HepG2 (cell line): ENCODE measurements around the gene SDC1. TPM values are rescaled to one million over a fixed set of nuclear protein-coding genes. Genes with fewer than 3 reads are reported as not detected.

Experiments used
- ADNP ChIP-seq: sonication (generic); formaldehyde crosslinking; IDR thresholded peaks from 2 replicates; pipeline ENCODE4 v1.4.0; 2020; ENCODE audit warnings: missing genetic modification reagents
- GZF1 ChIP-seq: sonication (generic); formaldehyde crosslinking; IDR thresholded peaks from 2 replicates; pipeline ENCODE4 v1.5.1; 2020; ENCODE audit warnings: mild to moderate bottlenecking, missing genetic modification reagents
- HCFC1 ChIP-seq: fragments of 150-350 bp; IDR thresholded peaks from 2 replicates; pipeline ENCODE4 v1.6.1; 2014; ENCODE audit warnings: low read depth, low read length
- RXRA ChIP-seq: sonication (generic); formaldehyde crosslinking; IDR thresholded peaks from 2 replicates; pipeline ENCODE4 v1.5.1; 2020; ENCODE audit warnings: missing genetic modification reagents
- WIZ ChIP-seq: sonication (generic); formaldehyde crosslinking; IDR thresholded peaks from 2 replicates; pipeline ENCODE4 v1.5.1; 2020; ENCODE audit warnings: mild to moderate bottlenecking, missing genetic modification reagents
- ZNF10 ChIP-seq: sonication (generic); formaldehyde crosslinking; IDR thresholded peaks from 2 replicates; pipeline ENCODE4 v1.4.0; 2020; ENCODE audit warnings: mild to moderate bottlenecking, low read depth, missing genetic modification reagents, borderline replicate concordance
- polyA plus RNA-seq, 8 experiments: library from polyadenylated mRNA; depleted of rRNA in 3 of 8; stranded (reverse) in 7 of 8; unstranded in 1 of 8; fragments of >200 nt; fragmentation: Illumina TruSeq in 4 of 8; extraction: Trizol in 4 of 8; gene quantifications; 2 replicates each; pipeline versions ENCODE4 v1.2.1 to v1.2.3, GENCODE V29; 2011 to 2016; ENCODE audit warnings: low read depth in 4 of 8, missing spikeins in 1 of 8, mixed read lengths in 1 of 8; ENCODE audit not compliant: insufficient read depth in 1 of 8
- total RNA-seq, 5 experiments: library from RNA; depleted of rRNA; stranded (reverse); fragments of >200 nt; fragmentation: Illumina TruSeq; extraction: Trizol; gene quantifications; 2 replicates each; pipeline ENCODE4 v1.2.3, GENCODE V29; 2016; ENCODE audit warnings: low read depth in 1 of 5
- TF ChIP-seq, protein P1 (sequence below): sonication (generic); formaldehyde crosslinking; conservative IDR thresholded peaks from 2 replicates; pipeline ENCODE4 v1.4.0; 2020; ENCODE audit warnings: mild to moderate bottlenecking, missing genetic modification reagents, moderate library complexity
- TF ChIP-seq, protein P2 (sequence below): sonication (generic); formaldehyde crosslinking; IDR thresholded peaks from 2 replicates; pipeline ENCODE4 v1.4.0; 2020; ENCODE audit warnings: missing genetic modification reagents
- TF ChIP-seq, protein P3 (sequence below): IDR thresholded peaks from 2 replicates; pipeline ENCODE4 v1.4.0; 2020; ENCODE audit warnings: mild to moderate bottlenecking, missing genetic modification reagents
- TF ChIP-seq, protein P4 (sequence below): IDR thresholded peaks from 2 replicates; pipeline ENCODE4 v1.6.1; 2012; ENCODE audit warnings: low read depth, low read length, improper control_type of control experiment
- TF ChIP-seq, protein P5 (sequence below), 2 experiments: sonication (generic) in 1 of 2; formaldehyde crosslinking in 1 of 2; IDR thresholded peaks; 2 replicates each; pipeline versions ENCODE4 v1.4.0 to v1.6.1; 2016 to 2020; ENCODE audit warnings: borderline replicate concordance in 1 of 2, low read depth in 1 of 2, mild to moderate bottlenecking in 1 of 2, missing genetic modification reagents in 1 of 2
- TF ChIP-seq, protein P6 (sequence below): sonication (generic); formaldehyde crosslinking; IDR thresholded peaks from 2 replicates; pipeline ENCODE4 v1.4.0; 2020; ENCODE audit warnings: missing genetic modification reagents

SDC1 gene
- total and polyA plus RNA-seq, 2 of the 13 experiments (the other 11 are each of a cell fraction or from before 2014, with no cell fraction given): 108 to 119 TPM

DNA sequence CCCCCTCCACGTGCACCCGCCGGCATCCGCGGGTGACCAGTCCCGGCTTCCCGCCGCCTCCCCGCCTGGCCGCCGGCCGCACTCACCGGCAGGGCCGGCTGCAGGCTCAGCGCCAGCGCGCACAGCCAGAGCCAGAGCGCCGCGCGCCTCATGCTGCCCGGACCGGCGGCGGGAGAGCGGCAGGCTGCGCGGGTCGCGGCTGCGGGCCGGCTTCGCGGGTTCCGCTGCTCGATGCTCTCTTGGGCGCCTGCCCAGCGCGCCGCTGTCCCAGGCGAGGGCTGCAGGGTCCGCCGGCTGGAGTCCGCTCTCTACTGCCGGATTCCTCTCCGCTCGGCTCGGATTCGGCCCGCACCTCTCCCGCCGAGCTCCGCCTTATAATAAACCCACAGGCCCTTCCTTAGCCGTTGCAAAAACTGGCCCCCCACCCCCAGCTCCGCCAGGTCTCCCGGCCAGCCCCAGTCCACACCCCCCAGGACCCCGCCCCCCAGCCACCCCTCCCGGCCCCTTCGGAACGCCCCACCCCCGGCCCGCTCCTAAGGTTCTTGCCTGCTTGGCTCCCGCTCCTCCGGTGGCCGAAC is at the start of gene SDC1 (continued):
- TF ChIP-seq ZNF10: no peak
- TF ChIP-seq WIZ (CRISPR knock-in tag): no peak
- TF ChIP-seq, protein P1, sequence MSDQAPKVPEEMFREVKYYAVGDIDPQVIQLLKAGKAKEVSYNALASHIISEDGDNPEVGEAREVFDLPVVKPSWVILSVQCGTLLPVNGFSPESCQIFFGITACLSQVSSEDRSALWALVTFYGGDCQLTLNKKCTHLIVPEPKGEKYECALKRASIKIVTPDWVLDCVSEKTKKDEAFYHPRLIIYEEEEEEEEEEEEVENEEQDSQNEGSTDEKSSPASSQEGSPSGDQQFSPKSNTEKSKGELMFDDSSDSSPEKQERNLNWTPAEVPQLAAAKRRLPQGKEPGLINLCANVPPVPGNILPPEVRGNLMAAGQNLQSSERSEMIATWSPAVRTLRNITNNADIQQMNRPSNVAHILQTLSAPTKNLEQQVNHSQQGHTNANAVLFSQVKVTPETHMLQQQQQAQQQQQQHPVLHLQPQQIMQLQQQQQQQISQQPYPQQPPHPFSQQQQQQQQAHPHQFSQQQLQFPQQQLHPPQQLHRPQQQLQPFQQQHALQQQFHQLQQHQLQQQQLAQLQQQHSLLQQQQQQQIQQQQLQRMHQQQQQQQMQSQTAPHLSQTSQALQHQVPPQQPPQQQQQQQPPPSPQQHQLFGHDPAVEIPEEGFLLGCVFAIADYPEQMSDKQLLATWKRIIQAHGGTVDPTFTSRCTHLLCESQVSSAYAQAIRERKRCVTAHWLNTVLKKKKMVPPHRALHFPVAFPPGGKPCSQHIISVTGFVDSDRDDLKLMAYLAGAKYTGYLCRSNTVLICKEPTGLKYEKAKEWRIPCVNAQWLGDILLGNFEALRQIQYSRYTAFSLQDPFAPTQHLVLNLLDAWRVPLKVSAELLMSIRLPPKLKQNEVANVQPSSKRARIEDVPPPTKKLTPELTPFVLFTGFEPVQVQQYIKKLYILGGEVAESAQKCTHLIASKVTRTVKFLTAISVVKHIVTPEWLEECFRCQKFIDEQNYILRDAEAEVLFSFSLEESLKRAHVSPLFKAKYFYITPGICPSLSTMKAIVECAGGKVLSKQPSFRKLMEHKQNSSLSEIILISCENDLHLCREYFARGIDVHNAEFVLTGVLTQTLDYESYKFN: no peak
- no peak for TF ChIP-seq RXRA (CRISPR knock-in tag)
- TF ChIP-seq HCFC1: no peak
- TF ChIP-seq, protein P2, sequence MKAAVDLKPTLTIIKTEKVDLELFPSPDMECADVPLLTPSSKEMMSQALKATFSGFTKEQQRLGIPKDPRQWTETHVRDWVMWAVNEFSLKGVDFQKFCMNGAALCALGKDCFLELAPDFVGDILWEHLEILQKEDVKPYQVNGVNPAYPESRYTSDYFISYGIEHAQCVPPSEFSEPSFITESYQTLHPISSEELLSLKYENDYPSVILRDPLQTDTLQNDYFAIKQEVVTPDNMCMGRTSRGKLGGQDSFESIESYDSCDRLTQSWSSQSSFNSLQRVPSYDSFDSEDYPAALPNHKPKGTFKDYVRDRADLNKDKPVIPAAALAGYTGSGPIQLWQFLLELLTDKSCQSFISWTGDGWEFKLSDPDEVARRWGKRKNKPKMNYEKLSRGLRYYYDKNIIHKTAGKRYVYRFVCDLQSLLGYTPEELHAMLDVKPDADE (CRISPR knock-in tag): no peak
- TF ChIP-seq, protein P3, sequence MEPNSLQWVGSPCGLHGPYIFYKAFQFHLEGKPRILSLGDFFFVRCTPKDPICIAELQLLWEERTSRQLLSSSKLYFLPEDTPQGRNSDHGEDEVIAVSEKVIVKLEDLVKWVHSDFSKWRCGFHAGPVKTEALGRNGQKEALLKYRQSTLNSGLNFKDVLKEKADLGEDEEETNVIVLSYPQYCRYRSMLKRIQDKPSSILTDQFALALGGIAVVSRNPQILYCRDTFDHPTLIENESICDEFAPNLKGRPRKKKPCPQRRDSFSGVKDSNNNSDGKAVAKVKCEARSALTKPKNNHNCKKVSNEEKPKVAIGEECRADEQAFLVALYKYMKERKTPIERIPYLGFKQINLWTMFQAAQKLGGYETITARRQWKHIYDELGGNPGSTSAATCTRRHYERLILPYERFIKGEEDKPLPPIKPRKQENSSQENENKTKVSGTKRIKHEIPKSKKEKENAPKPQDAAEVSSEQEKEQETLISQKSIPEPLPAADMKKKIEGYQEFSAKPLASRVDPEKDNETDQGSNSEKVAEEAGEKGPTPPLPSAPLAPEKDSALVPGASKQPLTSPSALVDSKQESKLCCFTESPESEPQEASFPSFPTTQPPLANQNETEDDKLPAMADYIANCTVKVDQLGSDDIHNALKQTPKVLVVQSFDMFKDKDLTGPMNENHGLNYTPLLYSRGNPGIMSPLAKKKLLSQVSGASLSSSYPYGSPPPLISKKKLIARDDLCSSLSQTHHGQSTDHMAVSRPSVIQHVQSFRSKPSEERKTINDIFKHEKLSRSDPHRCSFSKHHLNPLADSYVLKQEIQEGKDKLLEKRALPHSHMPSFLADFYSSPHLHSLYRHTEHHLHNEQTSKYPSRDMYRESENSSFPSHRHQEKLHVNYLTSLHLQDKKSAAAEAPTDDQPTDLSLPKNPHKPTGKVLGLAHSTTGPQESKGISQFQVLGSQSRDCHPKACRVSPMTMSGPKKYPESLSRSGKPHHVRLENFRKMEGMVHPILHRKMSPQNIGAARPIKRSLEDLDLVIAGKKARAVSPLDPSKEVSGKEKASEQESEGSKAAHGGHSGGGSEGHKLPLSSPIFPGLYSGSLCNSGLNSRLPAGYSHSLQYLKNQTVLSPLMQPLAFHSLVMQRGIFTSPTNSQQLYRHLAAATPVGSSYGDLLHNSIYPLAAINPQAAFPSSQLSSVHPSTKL (CRISPR knock-in tag): 0 out of 2 replicates have a peak, but pooled peaks have one; percentile 36
- TF ChIP-seq, protein P4, sequence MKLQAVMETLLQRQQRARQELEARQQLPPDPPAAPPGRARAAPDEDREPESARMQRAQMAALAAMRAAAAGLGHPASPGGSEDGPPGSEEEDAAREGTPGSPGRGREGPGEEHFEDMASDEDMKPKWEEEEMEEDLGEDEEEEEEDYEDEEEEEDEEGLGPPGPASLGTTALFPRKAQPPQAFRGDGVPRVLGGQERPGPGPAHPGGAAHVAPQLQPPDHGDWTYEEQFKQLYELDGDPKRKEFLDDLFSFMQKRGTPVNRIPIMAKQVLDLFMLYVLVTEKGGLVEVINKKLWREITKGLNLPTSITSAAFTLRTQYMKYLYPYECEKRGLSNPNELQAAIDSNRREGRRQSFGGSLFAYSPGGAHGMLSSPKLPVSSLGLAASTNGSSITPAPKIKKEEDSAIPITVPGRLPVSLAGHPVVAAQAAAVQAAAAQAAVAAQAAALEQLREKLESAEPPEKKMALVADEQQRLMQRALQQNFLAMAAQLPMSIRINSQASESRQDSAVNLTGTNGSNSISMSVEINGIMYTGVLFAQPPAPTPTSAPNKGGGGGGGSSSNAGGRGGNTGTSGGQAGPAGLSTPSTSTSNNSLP: no peak
- no peak for TF ChIP-seq GZF1
- TF ChIP-seq, protein P5, sequence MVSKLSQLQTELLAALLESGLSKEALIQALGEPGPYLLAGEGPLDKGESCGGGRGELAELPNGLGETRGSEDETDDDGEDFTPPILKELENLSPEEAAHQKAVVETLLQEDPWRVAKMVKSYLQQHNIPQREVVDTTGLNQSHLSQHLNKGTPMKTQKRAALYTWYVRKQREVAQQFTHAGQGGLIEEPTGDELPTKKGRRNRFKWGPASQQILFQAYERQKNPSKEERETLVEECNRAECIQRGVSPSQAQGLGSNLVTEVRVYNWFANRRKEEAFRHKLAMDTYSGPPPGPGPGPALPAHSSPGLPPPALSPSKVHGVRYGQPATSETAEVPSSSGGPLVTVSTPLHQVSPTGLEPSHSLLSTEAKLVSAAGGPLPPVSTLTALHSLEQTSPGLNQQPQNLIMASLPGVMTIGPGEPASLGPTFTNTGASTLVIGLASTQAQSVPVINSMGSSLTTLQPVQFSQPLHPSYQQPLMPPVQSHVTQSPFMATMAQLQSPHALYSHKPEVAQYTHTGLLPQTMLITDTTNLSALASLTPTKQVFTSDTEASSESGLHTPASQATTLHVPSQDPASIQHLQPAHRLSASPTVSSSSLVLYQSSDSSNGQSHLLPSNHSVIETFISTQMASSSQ (IDR thresholded peaks at IDR 0.05; ENCODE audit: low read depth): no peak
- TF ChIP-seq, protein P5 (CRISPR knock-in tag; IDR thresholded peaks at IDR 0.05; ENCODE audit: borderline replicate concordance): no peak
- TF ChIP-seq, protein P6, sequence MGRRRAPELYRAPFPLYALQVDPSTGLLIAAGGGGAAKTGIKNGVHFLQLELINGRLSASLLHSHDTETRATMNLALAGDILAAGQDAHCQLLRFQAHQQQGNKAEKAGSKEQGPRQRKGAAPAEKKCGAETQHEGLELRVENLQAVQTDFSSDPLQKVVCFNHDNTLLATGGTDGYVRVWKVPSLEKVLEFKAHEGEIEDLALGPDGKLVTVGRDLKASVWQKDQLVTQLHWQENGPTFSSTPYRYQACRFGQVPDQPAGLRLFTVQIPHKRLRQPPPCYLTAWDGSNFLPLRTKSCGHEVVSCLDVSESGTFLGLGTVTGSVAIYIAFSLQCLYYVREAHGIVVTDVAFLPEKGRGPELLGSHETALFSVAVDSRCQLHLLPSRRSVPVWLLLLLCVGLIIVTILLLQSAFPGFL (CRISPR knock-in tag): no peak
- no peak for TF ChIP-seq ADNP (CRISPR knock-in tag)
